ENCODE data around the gene DZIP1.
"Not testable (repeated sequence)": the region's sequence is repeated elsewhere in the genome, so short reads cannot be mapped to it uniquely, and the experiment has no call there.

Gene DZIP1

DNA sequence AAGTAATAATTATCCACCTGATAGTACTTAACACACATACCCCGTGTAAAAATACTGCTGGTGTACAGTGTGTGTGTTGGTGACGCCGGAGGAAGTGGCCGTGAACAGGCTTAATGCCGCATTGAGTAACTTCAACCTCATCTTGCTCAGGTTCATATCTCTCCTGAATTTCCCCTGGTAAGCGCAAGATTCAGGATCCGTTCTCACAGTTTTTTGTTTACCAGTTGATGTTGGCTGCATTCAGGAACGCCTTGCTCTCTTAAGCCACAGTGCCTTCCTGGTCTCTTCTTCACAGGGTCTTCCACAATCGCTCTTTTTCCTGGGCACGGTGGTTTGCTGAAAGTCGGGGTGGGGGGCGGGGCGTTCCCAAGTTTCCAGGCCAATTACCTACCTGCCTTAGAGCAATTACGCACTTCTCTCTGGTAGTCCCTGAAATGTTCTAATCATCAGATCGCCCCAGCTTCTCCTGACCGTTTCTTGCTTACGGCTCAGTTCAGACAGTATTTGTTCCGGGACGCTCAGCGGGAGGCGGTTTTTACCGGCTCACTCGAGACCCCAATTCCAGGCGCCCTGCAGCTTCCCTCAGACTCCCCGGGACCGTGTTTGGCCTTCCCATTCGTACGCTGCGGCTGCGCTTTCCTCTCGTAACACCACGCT lies 31.7 kb upstream of the DZIP1 start:
- H3K9me3 ChIP-seq (ENCODE audit: control insufficient read depth, low read length): peaks cover 3% of the 10 kb centered on the region
- peak overlapping the region; percentile 91 for H3K4me3 ChIP-seq (ENCODE audit: extremely low read depth, insufficient read depth, low read length, poor library complexity, severe bottlenecking)
- H3K36me3 ChIP-seq (ENCODE audit: control insufficient read depth, insufficient read depth, low read length): peaks cover 12% of the 10 kb centered on the region
- peaks cover 12% of the 10 kb centered on the region for H3K4me1 ChIP-seq (ENCODE audit: control insufficient read depth, insufficient read depth, low read length, poor library complexity, severe bottlenecking)
- WGBS, 2 experiments (ENCODE audit: insufficient coverage in 2 of 2): 0 to 3% methylated on average over 22 to 26 of the region's 32 CpGs
- peak overlapping the region; percentile 92 for H3K27ac ChIP-seq (ENCODE audit: low read depth, low read length, severe bottlenecking)

GRCh38 chr13:95671597-95671996 lies 27.1 kb upstream of the DZIP1 start:
- H3K4me1 ChIP-seq (ENCODE audit: control insufficient read depth, insufficient read depth, low read length, poor library complexity, severe bottlenecking): no peaks in the 10 kb centered on the region
- H3K9me3 ChIP-seq (ENCODE audit: control insufficient read depth, low read length): peaks cover 24% of the 10 kb centered on the region
- WGBS, 2 experiments (ENCODE audit: insufficient coverage in 2 of 2): 96 to 100% methylated on average over 3 to 5 of the region's 5 CpGs

DNA sequence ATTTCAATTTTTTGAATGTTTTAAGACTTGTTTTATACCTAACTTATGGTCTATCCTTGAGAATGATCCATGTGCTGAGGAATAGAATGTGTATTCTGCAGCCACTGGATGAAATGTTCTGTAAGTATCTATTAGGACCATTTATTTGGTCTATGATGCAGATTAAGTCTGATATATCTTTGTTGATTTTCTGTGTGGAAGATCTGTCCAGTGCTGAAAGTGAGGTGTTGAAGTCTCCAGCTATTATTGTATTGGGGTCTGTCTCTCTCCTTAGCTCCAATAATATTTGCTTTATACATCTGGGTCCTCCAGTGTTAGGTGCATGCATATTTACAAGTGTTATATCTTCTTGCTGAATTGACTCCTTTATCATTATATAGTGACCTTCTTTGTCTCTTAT lies 22.7 kb upstream of the DZIP1 start:
- not testable (repeated sequence) for H3K4me3 ChIP-seq (ENCODE audit: extremely low read depth, insufficient read depth, low read length, poor library complexity, severe bottlenecking); H3K36me3 ChIP-seq (ENCODE audit: control insufficient read depth, insufficient read depth, low read length); H3K4me1 ChIP-seq (ENCODE audit: control insufficient read depth, insufficient read depth, low read length, poor library complexity, severe bottlenecking); H3K27ac ChIP-seq (ENCODE audit: low read depth, low read length, severe bottlenecking)
- H3K9me3 ChIP-seq (ENCODE audit: control insufficient read depth, low read length): peaks cover 28% of the 10 kb centered on the region

More at GRCh38 chr13:95671597-95671996, 27.1 kb upstream of the DZIP1 start:
- H3K4me3 ChIP-seq (ENCODE audit: extremely low read depth, insufficient read depth, low read length, poor library complexity, severe bottlenecking): no peak overlapping the region
- peaks cover 6% of the 10 kb centered on the region for H3K36me3 ChIP-seq (ENCODE audit: control insufficient read depth, insufficient read depth, low read length)
- H3K27ac ChIP-seq (ENCODE audit: low read depth, low read length, severe bottlenecking): no peak overlapping the region

- peaks cover 3% of the 10 kb centered on the region for H3K9me3 ChIP-seq (ENCODE audit: control insufficient read depth, low read length)
- no peaks in the 10 kb centered on the region for H3K4me1 ChIP-seq (ENCODE audit: control insufficient read depth, insufficient read depth, low read length, poor library complexity, severe bottlenecking)
- H3K36me3 ChIP-seq (ENCODE audit: control insufficient read depth, insufficient read depth, low read length): no peaks in the 10 kb centered on the region
- no peak overlapping the region for H3K4me3 ChIP-seq (ENCODE audit: extremely low read depth, insufficient read depth, low read length, poor library complexity, severe bottlenecking)
- no peak overlapping the region for H3K27ac ChIP-seq (ENCODE audit: low read depth, low read length, severe bottlenecking)
Measured at GRCh38 chr13:95660981-95661581, 16.6 kb upstream of the DZIP1 start.

DNA sequence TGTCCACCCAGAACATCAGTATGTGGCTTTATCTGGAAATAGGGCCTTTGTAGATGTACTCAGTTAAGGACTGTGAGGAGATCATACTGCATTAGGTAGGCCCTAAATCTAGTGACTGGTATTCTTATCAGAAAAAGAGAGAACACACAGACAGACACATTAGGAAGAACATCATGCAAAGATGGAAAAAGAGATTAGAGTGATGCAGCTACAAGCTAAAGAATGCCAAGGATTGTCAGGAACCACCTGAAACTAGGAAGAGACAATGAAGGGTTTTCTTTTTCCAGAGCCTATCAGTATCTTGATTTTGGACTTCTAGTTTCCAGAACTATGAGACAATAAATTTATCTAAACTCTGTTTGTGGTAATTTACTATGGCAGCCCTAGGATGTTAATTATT lies 15.0 kb upstream of the DZIP1 start:
- Histone ChIP-seq H3K4me3 (ENCODE audit: extremely low read depth, insufficient read depth, low read length, poor library complexity, severe bottlenecking) (no peak overlapping the region), H3K9me3 (ENCODE audit: control insufficient read depth, low read length) (no peaks in the 10 kb centered on the region), H3K4me1 (ENCODE audit: control insufficient read depth, insufficient read depth, low read length, poor library complexity, severe bottlenecking) (no peaks in the 10 kb centered on the region), H3K36me3 (ENCODE audit: control insufficient read depth, insufficient read depth, low read length) (no peaks in the 10 kb centered on the region), H3K27ac (ENCODE audit: low read depth, low read length, severe bottlenecking) (no peak overlapping the region)

GRCh38 chr13:95656386-95657015 lies 12.0 kb upstream of the DZIP1 start:
- no peak overlapping the region for H3K4me3 ChIP-seq (ENCODE audit: extremely low read depth, insufficient read depth, low read length, poor library complexity, severe bottlenecking)
- no peaks in the 10 kb centered on the region for H3K36me3 ChIP-seq (ENCODE audit: control insufficient read depth, insufficient read depth, low read length)
- no peaks in the 10 kb centered on the region for H3K9me3 ChIP-seq (ENCODE audit: control insufficient read depth, low read length)
- H3K4me1 ChIP-seq (ENCODE audit: control insufficient read depth, insufficient read depth, low read length, poor library complexity, severe bottlenecking): no peaks in the 10 kb centered on the region
- no peak overlapping the region for H3K27ac ChIP-seq (ENCODE audit: low read depth, low read length, severe bottlenecking)
- 88 to 90% methylated on average over 2 to 3 of the region's 3 CpGs for WGBS, 2 experiments (ENCODE audit: insufficient coverage in 2 of 2)

DNA sequence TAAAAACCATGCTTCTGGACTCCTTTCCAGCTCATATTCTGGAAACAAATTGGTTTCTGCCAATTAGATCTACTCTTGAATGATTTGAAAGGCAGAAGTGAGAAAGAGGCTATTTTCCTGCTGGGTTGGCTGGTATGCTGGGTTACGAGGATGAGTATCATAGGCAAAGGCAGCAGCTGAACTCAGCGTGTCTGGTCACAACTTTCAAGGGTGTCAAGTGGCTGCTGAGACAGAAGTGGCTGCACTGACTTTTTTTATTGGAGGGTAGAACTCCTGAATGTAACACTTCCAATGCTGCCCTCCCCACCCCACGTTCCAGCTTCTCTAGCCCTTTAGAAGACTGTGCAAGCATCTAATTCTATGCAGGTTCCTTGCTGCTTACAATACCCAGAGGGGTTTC lies 8.3 kb upstream of the DZIP1 start:
- Histone ChIP-seq H3K9me3 (ENCODE audit: control insufficient read depth, low read length) (no peaks in the 10 kb centered on the region), H3K4me3 (ENCODE audit: extremely low read depth, insufficient read depth, low read length, poor library complexity, severe bottlenecking) (no peak overlapping the region), H3K36me3 (ENCODE audit: control insufficient read depth, insufficient read depth, low read length) (no peaks in the 10 kb centered on the region), H3K27ac (ENCODE audit: low read depth, low read length, severe bottlenecking) (no peak overlapping the region), H3K4me1 (ENCODE audit: control insufficient read depth, insufficient read depth, low read length, poor library complexity, severe bottlenecking) (no peaks in the 10 kb centered on the region)
- WGBS, 2 experiments (ENCODE audit: insufficient coverage in 2 of 2): 75 to 79% methylated on average over 3 of the region's 3 CpGs

GRCh38 chr13:95652244-95652764 lies 7.8 kb upstream of the DZIP1 start:
- Histone ChIP-seq H3K4me3 (ENCODE audit: extremely low read depth, insufficient read depth, low read length, poor library complexity, severe bottlenecking) (no peak overlapping the region), H3K36me3 (ENCODE audit: control insufficient read depth, insufficient read depth, low read length) (no peaks in the 10 kb centered on the region), H3K27ac (ENCODE audit: low read depth, low read length, severe bottlenecking) (no peak overlapping the region), H3K4me1 (ENCODE audit: control insufficient read depth, insufficient read depth, low read length, poor library complexity, severe bottlenecking) (no peaks in the 10 kb centered on the region), H3K9me3 (ENCODE audit: control insufficient read depth, low read length) (no peaks in the 10 kb centered on the region)
- no CpG with 5 or more reads among the region's 1 CpG for WGBS, 2 experiments (ENCODE audit: insufficient coverage in 2 of 2)

- Histone ChIP-seq H3K4me1 (ENCODE audit: control insufficient read depth, insufficient read depth, low read length, poor library complexity, severe bottlenecking) (no peaks in the 10 kb centered on the region), H3K4me3 (ENCODE audit: extremely low read depth, insufficient read depth, low read length, poor library complexity, severe bottlenecking) (no peak overlapping the region), H3K36me3 (ENCODE audit: control insufficient read depth, insufficient read depth, low read length) (no peaks in the 10 kb centered on the region), H3K9me3 (ENCODE audit: control insufficient read depth, low read length) (no peaks in the 10 kb centered on the region), H3K27ac (ENCODE audit: low read depth, low read length, severe bottlenecking) (no peak overlapping the region)
- 100% methylated on average over 1 of the region's 5 CpGs for WGBS, 2 experiments (ENCODE audit: insufficient coverage in 2 of 2)
Measured at GRCh38 chr13:95650696-95651095, 6.2 kb upstream of the DZIP1 start.

- Histone ChIP-seq H3K36me3 (ENCODE audit: control insufficient read depth, insufficient read depth, low read length) (no peaks in the 10 kb centered on the region), H3K4me3 (ENCODE audit: extremely low read depth, insufficient read depth, low read length, poor library complexity, severe bottlenecking) (no peak overlapping the region), H3K27ac (ENCODE audit: low read depth, low read length, severe bottlenecking) (no peak overlapping the region), H3K4me1 (ENCODE audit: control insufficient read depth, insufficient read depth, low read length, poor library complexity, severe bottlenecking) (peaks cover 1% of the 10 kb centered on the region), H3K9me3 (ENCODE audit: control insufficient read depth, low read length) (no peaks in the 10 kb centered on the region)
- WGBS, 2 experiments (ENCODE audit: insufficient coverage in 2 of 2): 90 to 93% methylated on average over 3 of the region's 6 CpGs
Measured at GRCh38 chr13:95647321-95647720, 2.8 kb upstream of the DZIP1 start.

All from mesodermal cell (in vitro differentiated cells).